Natural killer cell treated with Interleukin-12 subunit alpha and Interleukin-12 subunit beta and Interleukin-15 and Interleukin-18, amount 100 ng/mL, for 72 hours (primary cell): Measurements from ENCODE around the gene TSPAN6. TPM values are rescaled to one million over a fixed set of nuclear protein-coding genes. Genes with fewer than 3 reads are reported as not detected.
A peak's percentile ranks its signal among the peaks of the same experiment; 100 is the strongest.

Experiments
- ATAC-seq, 2 donors: fragments of 150-1000 bp; cut with Tn5 transposase in 1 of 2; sonication (Bioruptor Pico), chemical (Tn5 transposase) in 1 of 2; 2 replicates each; pipeline ENCODE4 v1.10.0; 2021
- DNase-seq: peaks from one replicate; pipeline ENCODE4 v3.0.0; 2022; ENCODE audit warnings: low spot score
- H3K27ac Mint-ChIP-seq, 2 donors: 1 replicate in 1 of 2; 2 replicates in 1 of 2; pipeline ENCODE4 v1.8.0; 2022; ENCODE audit warnings: mixed read lengths in 2 of 2, mild to moderate bottlenecking in 1 of 2, moderate library complexity in 1 of 2
- H3K27me3 Mint-ChIP-seq, 2 donors: 1 replicate in 1 of 2; 2 replicates in 1 of 2; pipeline ENCODE4 v1.8.0; 2022; ENCODE audit warnings: mixed read lengths in 2 of 2
- H3K36me3 Mint-ChIP-seq: one replicate; pipeline ENCODE4 v1.8.0; 2022; ENCODE audit warnings: mixed read lengths
- H3K4me1 Mint-ChIP-seq, 2 donors: 1 replicate in 1 of 2; 2 replicates in 1 of 2; pipeline ENCODE4 v1.8.0; 2022; ENCODE audit warnings: low read depth in 2 of 2, mixed read lengths in 2 of 2, mild to moderate bottlenecking in 1 of 2
- H3K4me3 Mint-ChIP-seq: one replicate; pipeline ENCODE4 v1.8.0; 2022; ENCODE audit warnings: mixed read lengths
- H3K9me3 Mint-ChIP-seq: 2 replicates; pipeline ENCODE4 v1.8.0; 2022; ENCODE audit warnings: mixed read lengths
- total RNA-seq, 2 donors: library from RNA; stranded (reverse); gene quantifications; one replicate each; pipeline ENCODE4 v1.2.3, GENCODE V29; 2022

TSPAN6 gene
- total RNA-seq, 2 donors from 2014 or later, result not detected

GRCh38 chrX:100635989-100636320 is 651 bp downstream of the TSPAN6 start:
- no peak for ATAC-seq

GRCh38 chrX:100635040-100635439 is 1.6 kb downstream of the TSPAN6 start:
- Mint-ChIP-seq H3K4me3 (no peak overlapping the region), H3K27me3 (peaks cover 12 to 22% of the 10 kb centered on the region in 2 donors), H3K9me3 (no peaks in the 10 kb centered on the region), H3K36me3 (no peaks in the 10 kb centered on the region), H3K4me1 (peaks cover 3 to 8% of the 10 kb centered on the region in 2 donors), H3K27ac (no peak overlapping the region)
- ATAC-seq, result no peak
- DNase-seq, result no peak

More at GRCh38 chrX:100635989-100636320, 651 bp downstream of the TSPAN6 start:
- H3K27me3 Mint-ChIP-seq, result peaks cover 20 to 26% of the 10 kb centered on the region in 2 donors
- H3K36me3 Mint-ChIP-seq, result no peaks in the 10 kb centered on the region
- no peaks in the 10 kb centered on the region for H3K9me3 Mint-ChIP-seq
- H3K4me1 Mint-ChIP-seq, result peaks cover 3 to 8% of the 10 kb centered on the region in 2 donors
- no peak for DNase-seq
- H3K4me3 Mint-ChIP-seq, result no peak overlapping the region
- H3K27ac Mint-ChIP-seq, result no peak overlapping the region

- ATAC-seq (peak; percentile 53 to 63), DNase-seq (no peak)
- H3K36me3 Mint-ChIP-seq, result no peaks in the 10 kb centered on the region
- peaks cover 0 to 3% of the 10 kb centered on the region in 2 donors for H3K27me3 Mint-ChIP-seq
- no peak overlapping the region for H3K4me3 Mint-ChIP-seq
- H3K27ac Mint-ChIP-seq, result no peak overlapping the region
- H3K9me3 Mint-ChIP-seq, result no peaks in the 10 kb centered on the region
- H3K4me1 Mint-ChIP-seq, result peaks cover 6 to 9% of the 10 kb centered on the region in 2 donors
Measured at GRCh38 chrX:100625985-100626491, 10.6 kb downstream of the TSPAN6 start.

- H3K9me3 Mint-ChIP-seq, result no peaks in the 10 kb centered on the region
- no peaks in the 10 kb centered on the region for H3K36me3 Mint-ChIP-seq
- peaks cover 3 to 7% of the 10 kb centered on the region in 2 donors for H3K27me3 Mint-ChIP-seq
- no peak for ATAC-seq
- H3K27ac Mint-ChIP-seq, result no peak overlapping the region
- no peak for DNase-seq
- peaks cover 6 to 9% of the 10 kb centered on the region in 2 donors for H3K4me1 Mint-ChIP-seq
- H3K4me3 Mint-ChIP-seq, result no peak overlapping the region
Measured at GRCh38 chrX:100623001-100623400, 13.6 kb downstream of the TSPAN6 start.

GRCh38 chrX:100615005-100615404 is 21.6 kb downstream of the TSPAN6 start:
- Mint-ChIP-seq H3K27ac (no peak overlapping the region), H3K27me3 (peaks cover 11 to 16% of the 10 kb centered on the region in 2 donors), H3K4me3 (no peak overlapping the region), H3K36me3 (no peaks in the 10 kb centered on the region), H3K9me3 (no peaks in the 10 kb centered on the region), H3K4me1 (no peaks in the 10 kb centered on the region)
- DNase-seq, result no peak
- no peak for ATAC-seq

- DNase-seq (no peak), ATAC-seq (no peak)
- Mint-ChIP-seq H3K4me1 (no peaks in the 10 kb centered on the region), H3K4me3 (no peak overlapping the region), H3K27me3 (peaks cover 9 to 16% of the 10 kb centered on the region in 2 donors), H3K27ac (no peak overlapping the region), H3K9me3 (no peaks in the 10 kb centered on the region), H3K36me3 (no peaks in the 10 kb centered on the region)
Measured at GRCh38 chrX:100611951-100612350, 24.7 kb downstream of the TSPAN6 start.

- no peaks in the 10 kb centered on the region for H3K36me3 Mint-ChIP-seq
- H3K4me1 Mint-ChIP-seq, result no peaks in the 10 kb centered on the region
- no peaks in the 10 kb centered on the region for H3K9me3 Mint-ChIP-seq
- H3K27me3 Mint-ChIP-seq, result peaks cover 9 to 10% of the 10 kb centered on the region in 2 donors
- ATAC-seq, result no peak
- H3K27ac Mint-ChIP-seq, result no peak overlapping the region
- no peak overlapping the region for H3K4me3 Mint-ChIP-seq
- DNase-seq, result no peak
Measured at GRCh38 chrX:100609591-100609990, 27.0 kb downstream of the TSPAN6 start.

- peaks cover 0 to 15% of the 10 kb centered on the region in 2 donors for H3K27me3 Mint-ChIP-seq
- no peak overlapping the region for H3K4me3 Mint-ChIP-seq
- H3K4me1 Mint-ChIP-seq, result no peaks in the 10 kb centered on the region
- ATAC-seq (no peak), DNase-seq (no peak)
- H3K27ac Mint-ChIP-seq, result no peak overlapping the region
- H3K36me3 Mint-ChIP-seq, result no peaks in the 10 kb centered on the region
- no peaks in the 10 kb centered on the region for H3K9me3 Mint-ChIP-seq
Measured at GRCh38 chrX:100606753-100607152, 29.9 kb downstream of the TSPAN6 start.

GRCh38 chrX:100600758-100601157 is 35.8 kb downstream of the TSPAN6 start:
- DNase-seq (no peak), ATAC-seq (no peak)
- no peak overlapping the region for H3K27ac Mint-ChIP-seq
- H3K27me3 Mint-ChIP-seq, result peaks cover 0 to 21% of the 10 kb centered on the region in 2 donors
- H3K36me3 Mint-ChIP-seq, result no peaks in the 10 kb centered on the region
- H3K9me3 Mint-ChIP-seq, result no peaks in the 10 kb centered on the region
- no peak overlapping the region for H3K4me3 Mint-ChIP-seq
- H3K4me1 Mint-ChIP-seq, result no peaks in the 10 kb centered on the region

- H3K36me3 Mint-ChIP-seq, result no peaks in the 10 kb centered on the region
- H3K27ac Mint-ChIP-seq, result no peak overlapping the region
- no peaks in the 10 kb centered on the region for H3K9me3 Mint-ChIP-seq
- no peak overlapping the region for H3K4me3 Mint-ChIP-seq
- ATAC-seq (no peak), DNase-seq (no peak)
- peaks cover 0 to 24% of the 10 kb centered on the region in 2 donors for H3K27me3 Mint-ChIP-seq
- H3K4me1 Mint-ChIP-seq, result no peaks in the 10 kb centered on the region
Measured at GRCh38 chrX:100600340-100600739, 36.3 kb downstream of the TSPAN6 start.

GRCh38 chrX:100599456-100599855 is 37.1 kb downstream of the TSPAN6 start:
- Mint-ChIP-seq H3K9me3 (no peaks in the 10 kb centered on the region), H3K4me1 (no peaks in the 10 kb centered on the region), H3K4me3 (no peak overlapping the region), H3K27me3 (peaks cover 0 to 21% of the 10 kb centered on the region in 2 donors), H3K36me3 (no peaks in the 10 kb centered on the region), H3K27ac (no peak overlapping the region)
- ATAC-seq, result no peak
- no peak for DNase-seq

GRCh38 chrX:100596601-100597000 is 40.0 kb downstream of the TSPAN6 start:
- DNase-seq (no peak), ATAC-seq (no peak)
- Mint-ChIP-seq H3K9me3 (no peaks in the 10 kb centered on the region), H3K4me1 (no peaks in the 10 kb centered on the region), H3K27me3 (peaks cover 0 to 19% of the 10 kb centered on the region in 2 donors), H3K4me3 (no peak overlapping the region), H3K36me3 (no peaks in the 10 kb centered on the region), H3K27ac (no peak overlapping the region)

- Mint-ChIP-seq H3K4me3 (no peak overlapping the region), H3K36me3 (no peaks in the 10 kb centered on the region), H3K27me3 (peaks cover 0 to 11% of the 10 kb centered on the region in 2 donors), H3K27ac (no peak overlapping the region), H3K9me3 (no peaks in the 10 kb centered on the region), H3K4me1 (no peaks in the 10 kb centered on the region)
- ATAC-seq (no peak), DNase-seq (no peak)
Measured at GRCh38 chrX:100593581-100593980, 43.0 kb downstream of the TSPAN6 start.

GRCh38 chrX:100593126-100593525 is 43.5 kb downstream of the TSPAN6 start:
- no peak for ATAC-seq
- Mint-ChIP-seq H3K36me3 (no peaks in the 10 kb centered on the region), H3K4me3 (no peak overlapping the region), H3K4me1 (no peaks in the 10 kb centered on the region), H3K27me3 (peaks cover 3 to 12% of the 10 kb centered on the region in 2 donors), H3K9me3 (no peaks in the 10 kb centered on the region), H3K27ac (no peak overlapping the region)
- DNase-seq, result no peak
